H1 (cell line): ENCODE results near the gene KIF26B. TPM values are rescaled to one million over a fixed set of nuclear protein-coding genes. Genes with fewer than 3 reads are reported as not detected.

Source experiments
- CTCF ChIA-PET: fragments of 300-600 bp; sonication (Branson Sonifier 250); formaldehyde crosslinking; loops from one replicate; lab custom pipeline; 2021; ENCODE audit not compliant: partially characterized antibody; lab: Charles Lee
- POLR2A ChIA-PET: fragments of 300-600 bp; sonication (Branson Sonifier 250); formaldehyde crosslinking; loops from one replicate; lab custom pipeline; 2021; ENCODE audit warnings: inconsistent platforms; ENCODE audit not compliant: partially characterized antibody; lab: Charles Lee
- DNase-seq, 2 experiments: peaks; one replicate each; pipeline versions ENCODE4 v3.0.0 to v3.0.0-alpha.2; 2010 to 2022; ENCODE audit warnings: low spot score in 2 of 2, low read depth in 1 of 2, mixed read lengths in 1 of 2
- FAIRE-seq: peaks from 2 replicates; lab custom pipeline; 2011; peaks lifted over from hg19 to GRCh38; lab: Jason Lieb, UNC
- H2AFZ ChIP-seq: 2 replicates; pipeline ENCODE4 v1.8.1; 2012; ENCODE audit warnings: low read length, inconsistent platforms
- H2AK5ac ChIP-seq: 2 replicates; pipeline ENCODE4 v1.6.1; 2013; ENCODE audit warnings: low read depth, low read length
- H2BK120ac ChIP-seq: replicated peaks from 2 replicates; pipeline ENCODE3; 2013; ENCODE audit warnings: low read depth, low read length, inconsistent platforms
- H2BK12ac ChIP-seq: 2 replicates; pipeline ENCODE4 v1.6.1; 2013; ENCODE audit warnings: low read depth, low read length
- H2BK15ac ChIP-seq: 2 replicates; pipeline ENCODE4 v1.6.1; 2013; ENCODE audit warnings: low read length
- H2BK20ac ChIP-seq: 2 replicates; pipeline ENCODE4 v1.6.1; 2013; ENCODE audit warnings: low read length
- H2BK5ac ChIP-seq: 2 replicates; pipeline ENCODE4 v1.6.1; 2013; ENCODE audit warnings: low read depth, low read length
- H3K14ac ChIP-seq: 2 replicates; pipeline ENCODE4 v1.6.1; 2013; ENCODE audit warnings: inconsistent platforms; ENCODE audit not compliant: insufficient read length
- H3K18ac ChIP-seq: 2 replicates; pipeline ENCODE4 v1.6.1; 2013; ENCODE audit warnings: low read length; ENCODE audit errors: extremely low read depth
- H3K23ac ChIP-seq: 2 replicates; pipeline ENCODE4 v1.6.1; 2013; ENCODE audit warnings: inconsistent platforms; ENCODE audit not compliant: insufficient read length
- H3K23me2 ChIP-seq: 2 replicates; pipeline ENCODE4 v1.6.1; 2013; ENCODE audit warnings: low read depth, low read length
- H3K27ac ChIP-seq: 2 replicates; pipeline ENCODE4 v1.6.1; 2011; ENCODE audit warnings: low read depth, low read length, inconsistent platforms
- H3K27me3 ChIP-seq, 4 experiments: replicated peaks in 1 of 4; 1 replicate in 1 of 4; 2 replicates in 3 of 4; pipeline versions ENCODE4 v1.6.1 to v1.8.1; 2011 to 2013; ENCODE audit warnings: low read length in 3 of 4, mild to moderate bottlenecking in 3 of 4, inconsistent platforms in 2 of 4, mixed read lengths in 2 of 4, moderate library complexity in 1 of 4; ENCODE audit not compliant: control insufficient read depth in 3 of 4, insufficient read depth in 3 of 4; ENCODE audit errors: extremely low read depth in 1 of 4
- H3K36me3 ChIP-seq, 4 experiments: 2 replicates each; pipeline versions ENCODE4 v1.6.1 to v1.8.1; 2011 to 2013; ENCODE audit warnings: mild to moderate bottlenecking in 4 of 4, low read length in 3 of 4, moderate library complexity in 2 of 4, control low read depth in 1 of 4, inconsistent platforms in 1 of 4; ENCODE audit not compliant: insufficient read depth in 4 of 4, control insufficient read depth in 2 of 4
- H3K4ac ChIP-seq: replicated peaks from 2 replicates; pipeline ENCODE3; 2013; ENCODE audit warnings: low read length, low read depth, mixed read lengths, inconsistent platforms; ENCODE audit not compliant: insufficient read length
- H3K4me1 ChIP-seq, 4 experiments: replicated peaks in 1 of 4; 1 replicate in 1 of 4; 2 replicates in 3 of 4; pipeline versions ENCODE4 v1.6.1 to v1.8.1; 2011 to 2013; ENCODE audit warnings: low read length in 3 of 4, inconsistent platforms in 2 of 4, mixed read lengths in 1 of 4; ENCODE audit not compliant: insufficient read depth in 4 of 4, control insufficient read depth in 3 of 4
- H3K4me2 ChIP-seq, 2 experiments: 2 replicates each; pipeline versions ENCODE4 v1.6.1 to v1.8.1; 2011 to 2013; ENCODE audit warnings: low read depth in 2 of 2, low read length in 2 of 2, control low read depth in 1 of 2, inconsistent platforms in 1 of 2, mild to moderate bottlenecking in 1 of 2; ENCODE audit not compliant: insufficient read depth in 1 of 2
- H3K4me3 ChIP-seq, 4 experiments: fragments of 200-600, 300-600 bp in 1 of 4; sonication (generic), shearing (Covaris generic), sonication (Bioruptor Twin) in 1 of 4; 2 replicates each; pipeline versions ENCODE4 v1.5.1 to v1.8.1; 2011 to 2016; ENCODE audit warnings: low read length in 4 of 4, low read depth in 3 of 4, control low read depth in 2 of 4, inconsistent platforms in 2 of 4, mild to moderate bottlenecking in 2 of 4, mixed read lengths in 1 of 4, moderate library complexity in 1 of 4; ENCODE audit not compliant: insufficient read depth in 2 of 4; ENCODE audit errors: extremely low read depth in 1 of 4
- H3K56ac ChIP-seq: replicated peaks from 2 replicates; pipeline ENCODE3; 2013; ENCODE audit warnings: low read depth, mild to moderate bottlenecking, mixed read lengths, low read length, inconsistent platforms; ENCODE audit not compliant: insufficient read length
- H3K79me1 ChIP-seq: 2 replicates; pipeline ENCODE4 v1.6.1; 2013; ENCODE audit warnings: low read depth, low read length, control low read depth
- H3K79me2 ChIP-seq, 2 experiments: 2 replicates each; pipeline versions ENCODE4 v1.6.1 to v1.8.1; 2012 to 2013; ENCODE audit warnings: low read length in 2 of 2, mild to moderate bottlenecking in 2 of 2, inconsistent platforms in 1 of 2; ENCODE audit not compliant: insufficient read depth in 2 of 2, control insufficient read depth in 1 of 2
- H3K9ac ChIP-seq, 4 experiments: replicated peaks in 1 of 4; 1 replicate in 1 of 4; 2 replicates in 3 of 4; pipeline versions ENCODE4 v1.6.1 to v1.8.1; 2011 to 2013; ENCODE audit warnings: low read depth in 3 of 4, low read length in 3 of 4, control low read depth in 2 of 4, mild to moderate bottlenecking in 2 of 4, moderate library complexity in 2 of 4, inconsistent platforms in 1 of 4; ENCODE audit errors: extremely low read depth in 1 of 4
- H3K9me3 ChIP-seq, 2 experiments: 2 replicates each; pipeline versions ENCODE4 v1.6.1 to v1.8.1; 2012 to 2013; ENCODE audit warnings: mild to moderate bottlenecking in 2 of 2, moderate library complexity in 2 of 2, control low read depth in 1 of 2, inconsistent platforms in 1 of 2, low read depth in 1 of 2, low read length in 1 of 2, mixed read lengths in 1 of 2; ENCODE audit not compliant: insufficient read depth in 2 of 2
- H4K20me1 ChIP-seq, 2 experiments: replicated peaks in 1 of 2; 2 replicates each; pipeline versions ENCODE3 to v1.8.1; 2011 to 2013; ENCODE audit warnings: inconsistent platforms in 2 of 2, low read length in 2 of 2, mild to moderate bottlenecking in 1 of 2; ENCODE audit not compliant: insufficient read depth in 2 of 2, control insufficient read depth in 1 of 2
- H4K5ac ChIP-seq: 2 replicates; pipeline ENCODE4 v1.6.1; 2013; ENCODE audit warnings: low read length, low read depth, mixed read lengths, inconsistent platforms; ENCODE audit not compliant: insufficient read length
- H4K8ac ChIP-seq: 2 replicates; pipeline ENCODE4 v1.8.0; 2013; ENCODE audit warnings: mild to moderate bottlenecking, moderate library complexity, low read length, inconsistent platforms; ENCODE audit not compliant: insufficient read depth; ENCODE audit errors: extremely low read depth
- H4K91ac ChIP-seq: replicated peaks from 2 replicates; pipeline ENCODE3; 2013; ENCODE audit warnings: low read length, mixed read lengths, inconsistent platforms; ENCODE audit not compliant: insufficient read length
- ATF2 ChIP-seq: IDR thresholded peaks from 2 replicates; pipeline ENCODE4 v1.6.1; 2012; ENCODE audit warnings: low read length, inconsistent platforms
- BACH1 ChIP-seq: IDR thresholded peaks from 2 replicates; pipeline ENCODE4 v1.6.1; 2012; ENCODE audit warnings: low read length, improper control_type of control experiment
- WGBS, 2 experiments: shearing (Covaris generic) in 1 of 2; methylation state at CpG; one replicate each; pipeline versions ENCODE4 v1.1.6 to v1.1.7; 2013 to 2015; ENCODE audit warnings: low lambda C conversion rate in 2 of 2, mixed read lengths in 2 of 2, inconsistent platforms in 1 of 2, low coverage in 1 of 2, missing lambda C conversion rate in 1 of 2; ENCODE audit not compliant: insufficient replicate concordance in 2 of 2, insufficient coverage in 1 of 2, insufficient read length in 1 of 2; ENCODE audit errors: extremely low coverage in 1 of 2, missing lambda C conversion rate in 1 of 2; 5-methylcytosine and 5-hydroxymethylcytosine counted together
- polyA plus RNA-seq, 7 experiments: library from polyadenylated mRNA; depleted of rRNA in 3 of 7; stranded (reverse) in 5 of 7; unstranded in 2 of 7; fragments of >200 nt in 5 of 7; fragments of 200-250 nt in 2 of 7; gene quantifications; 1 replicate in 5 of 7; 2 replicates in 1 of 7; 4 replicates in 1 of 7; pipeline versions ENCODE4 v1.2.1 to v1.2.3, GENCODE V29; 2011 to 2013; ENCODE audit warnings: missing spikeins in 2 of 7, mixed read lengths in 2 of 7
- total RNA-seq: library from RNA; stranded (reverse); fragmentation: NEBNext Ultra II Directional; extraction: Animal tissue kit (Norgen Biotek cat#: 25700); gene quantifications from 2 replicates; pipeline ENCODE4 v1.2.1, GENCODE V29; 2021

The KIF26B gene
- total and polyA plus RNA-seq, 2 of the 8 experiments (the other 6 are each of a cell fraction or from before 2014, with no cell fraction given) = 0.06 to 0.28 TPM

DNA sequence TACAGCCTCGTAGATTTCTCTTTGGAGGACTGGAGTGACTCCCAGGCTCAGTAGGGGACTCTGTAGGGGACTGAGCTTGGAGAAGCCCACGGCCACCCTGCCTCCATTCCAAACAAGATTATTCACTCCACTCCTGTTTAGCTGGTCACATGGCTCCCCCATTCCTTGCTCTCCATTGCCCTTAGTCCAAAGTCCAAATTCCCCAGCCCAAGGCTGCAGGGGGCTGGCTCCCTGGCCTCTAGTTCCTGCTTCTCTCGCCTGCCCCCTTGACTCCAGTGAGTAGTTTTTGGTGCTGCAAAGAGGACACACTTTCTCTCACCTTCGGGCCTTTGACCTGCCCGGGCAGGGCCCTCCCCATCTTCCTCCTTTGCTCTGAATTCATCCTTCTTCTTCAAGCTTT, 403.3 kb downstream of the KIF26B start:
- Histone ChIP-seq H3K27ac (no peak overlapping the region), H3K36me3 (no peaks in the 10 kb centered on the region), H2BK120ac (no peak overlapping the region), H2AFZ (no peak overlapping the region), H3K18ac (no peak overlapping the region), H4K8ac (no peak overlapping the region), H2BK5ac (no peak overlapping the region), H3K4ac (no peak overlapping the region), H2AK5ac (no peak overlapping the region), H2BK12ac (no peak overlapping the region), H4K91ac (no peak overlapping the region), H3K79me2 (no peaks in the 10 kb centered on the region), H3K79me1 (no peaks in the 10 kb centered on the region), H2BK15ac (no peak overlapping the region), H4K20me1 (no peaks in the 10 kb centered on the region), H3K9ac (no peak overlapping the region), H3K9me3 (no peaks in the 10 kb centered on the region), H3K23me2 (no peaks in the 10 kb centered on the region), H3K4me3 (no peak overlapping the region), H3K14ac (no peak overlapping the region), H3K56ac (no peak overlapping the region), H3K23ac (no peak overlapping the region), H4K5ac (no peak overlapping the region), H3K4me2 (no peak overlapping the region), H3K27me3 (no peaks in the 10 kb centered on the region; a peak in 1 of 7 replicates), H3K4me1 (peaks cover 0 to 4% (median 1%) of the 10 kb centered on the region in 4 experiments; a peak in 2 of 7 replicates), H2BK20ac (no peak overlapping the region)
- TF ChIP-seq BACH1 (no peak), ATF2 (no peak)
- FAIRE-seq = no peak
- POLR2A ChIA-PET = no interaction called here
- DNase-seq = no peak
- CTCF ChIA-PET = interaction anchor here (1.3 to 2.5 kb wide), 3 partner anchors 8 to 260 kb away, joined by 3 to 14 read pairs (median 4); no protein-coding TSS in a partner anchor
- 73% methylated on average over 5 of the region's 5 CpGs; no CpG with 5 or more reads in 1 of the 2 experiments for WGBS, 2 experiments
